HUDEP-2 (cell line): ENCODE results near the gene ZCWPW1.
A peak's percentile ranks its signal among the peaks of the same experiment; 100 is the strongest.

Experiments used
- DNase-seq, 76 experiments: peaks; one replicate each; lab custom pipeline; 2025; ENCODE audit not compliant: unreplicated experiment in 76 of 76; lab: John Stamatoyannopoulos, UW

The ZCWPW1 gene, protein sequence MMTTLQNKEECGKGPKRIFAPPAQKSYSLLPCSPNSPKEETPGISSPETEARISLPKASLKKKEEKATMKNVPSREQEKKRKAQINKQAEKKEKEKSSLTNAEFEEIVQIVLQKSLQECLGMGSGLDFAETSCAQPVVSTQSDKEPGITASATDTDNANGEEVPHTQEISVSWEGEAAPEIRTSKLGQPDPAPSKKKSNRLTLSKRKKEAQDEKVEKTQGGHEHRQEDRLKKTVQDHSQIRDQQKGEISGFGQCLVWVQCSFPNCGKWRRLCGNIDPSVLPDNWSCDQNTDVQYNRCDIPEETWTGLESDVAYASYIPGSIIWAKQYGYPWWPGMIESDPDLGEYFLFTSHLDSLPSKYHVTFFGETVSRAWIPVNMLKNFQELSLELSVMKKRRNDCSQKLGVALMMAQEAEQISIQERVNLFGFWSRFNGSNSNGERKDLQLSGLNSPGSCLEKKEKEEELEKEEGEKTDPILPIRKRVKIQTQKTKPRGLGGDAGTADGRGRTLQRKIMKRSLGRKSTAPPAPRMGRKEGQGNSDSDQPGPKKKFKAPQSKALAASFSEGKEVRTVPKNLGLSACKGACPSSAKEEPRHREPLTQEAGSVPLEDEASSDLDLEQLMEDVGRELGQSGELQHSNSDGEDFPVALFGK

DNA sequence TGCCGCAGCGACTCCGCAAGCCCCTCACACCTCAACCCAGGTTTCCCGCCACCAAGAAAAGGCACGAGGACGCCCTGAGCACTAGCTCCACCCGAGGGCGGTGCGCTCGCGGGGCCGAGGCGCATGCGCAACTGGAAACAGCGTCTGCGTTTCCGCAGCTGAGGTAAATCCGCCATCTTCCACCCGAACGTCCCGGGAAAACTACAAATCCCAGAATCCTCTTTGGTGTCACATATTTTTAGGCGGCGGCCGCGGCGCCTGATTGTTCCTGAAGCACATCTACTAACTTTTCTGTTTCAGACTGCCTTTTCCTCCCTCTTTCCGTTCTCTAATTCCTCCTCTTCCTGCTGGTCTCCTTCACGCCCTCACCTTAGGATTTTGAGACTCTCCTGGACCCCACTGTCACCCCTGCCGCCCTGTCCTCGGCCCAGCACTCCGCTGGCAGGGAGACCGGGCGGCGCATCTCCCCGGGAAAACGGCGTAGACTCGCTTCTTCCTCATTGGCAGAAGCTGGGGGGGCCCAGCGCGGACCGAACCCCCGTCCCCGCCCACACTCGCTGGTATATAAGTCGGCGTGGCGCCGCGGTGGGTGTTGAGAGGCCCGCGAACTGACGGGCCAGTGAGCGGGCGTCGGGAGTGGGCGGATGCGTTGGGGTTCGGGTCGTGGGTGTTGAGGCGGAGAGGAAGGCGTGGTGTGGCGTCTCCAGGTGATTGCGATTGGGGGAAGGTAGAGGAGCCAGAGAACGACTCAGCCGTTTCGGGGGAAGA, at the start of gene ZCWPW1:
Gene ZCWPW1 (minus strand): TSS at position 505 of the 768 bp plus-strand sequence. CDS start 8,054 bp downstream, outside the sequence.
- peak; percentile 55 to 98 (median 94) for DNase-seq

DNA sequence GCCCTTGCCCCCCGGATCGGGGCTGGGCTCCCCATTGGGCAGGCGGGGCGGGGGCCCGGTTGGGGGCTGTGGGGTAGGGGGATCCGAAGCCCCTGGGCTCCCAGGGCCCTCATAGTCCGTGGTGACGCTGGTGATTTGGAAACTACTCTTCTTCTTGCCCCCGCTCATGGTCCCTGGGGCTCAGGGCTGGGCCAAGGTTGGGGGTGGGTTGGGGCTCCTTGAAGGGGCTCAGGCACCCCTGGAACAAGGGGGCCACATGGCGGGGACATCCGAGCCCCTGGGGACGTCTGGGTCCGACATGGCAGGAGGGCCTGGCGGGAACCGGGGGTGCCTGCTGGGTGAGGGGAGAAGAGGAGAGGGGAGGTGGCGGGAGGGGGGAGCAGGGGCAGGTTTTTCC, 49.4 kb upstream of the ZCWPW1 start:
- DNase-seq: no peak

GRCh38 chr7:100476903-100477870, 48.7 kb upstream of the ZCWPW1 start:
- DNase-seq: peak in 34 of 76 experiments; percentile 4 to 54 (median 30)

DNA sequence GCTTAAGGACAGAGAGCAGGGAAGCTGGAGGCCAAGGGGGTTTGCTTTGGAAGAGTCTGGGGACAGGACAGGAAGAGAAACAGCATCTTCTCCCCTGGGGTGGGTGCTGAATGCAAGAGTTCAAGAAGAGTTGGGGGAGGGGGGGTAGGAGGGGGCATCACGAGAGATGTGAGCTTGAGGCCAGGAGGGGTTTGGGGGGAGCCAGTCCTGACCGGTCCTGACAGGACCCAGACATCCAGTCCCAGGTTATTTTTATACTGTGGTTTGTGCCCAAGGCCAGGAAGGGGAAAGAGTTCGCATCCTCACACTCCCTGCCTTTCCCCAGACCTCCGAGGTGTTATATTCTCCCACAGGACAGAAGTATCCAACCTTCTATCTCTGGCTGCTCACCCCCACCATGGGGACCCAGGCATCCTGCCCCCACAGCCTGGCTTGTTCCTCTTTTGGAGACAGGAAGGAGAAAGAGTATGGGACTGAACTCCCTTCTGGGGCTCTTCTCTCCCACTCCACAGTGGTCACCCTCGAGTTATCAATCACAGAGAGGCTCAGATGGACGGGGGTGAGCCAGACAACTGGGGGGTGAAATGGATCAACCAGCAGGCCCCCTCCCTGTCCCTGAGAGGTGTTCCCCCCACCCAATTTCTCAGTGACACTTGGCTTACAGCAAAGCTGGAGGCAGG, 47.7 kb upstream of the ZCWPW1 start:
- no peak for DNase-seq

DNA sequence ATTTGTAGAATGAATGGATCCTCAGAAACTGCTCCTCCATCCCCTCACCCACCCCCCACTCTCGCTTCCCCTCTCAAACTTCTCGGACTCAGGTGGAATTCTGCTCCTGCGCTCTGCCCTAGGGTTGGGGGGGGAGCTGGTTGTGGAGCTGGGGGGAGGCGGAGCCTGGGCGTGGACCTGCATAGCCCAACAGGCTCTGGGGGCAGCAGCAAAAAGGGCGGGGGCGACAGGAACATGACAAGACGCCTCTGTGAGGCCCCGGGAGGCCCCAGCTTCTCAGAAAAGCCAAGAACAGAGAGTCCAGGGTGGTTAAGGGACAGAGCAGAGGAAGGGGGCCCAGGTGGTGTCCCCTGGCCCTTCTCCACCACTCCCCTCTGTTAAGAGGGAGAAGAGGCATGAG, 47.0 kb upstream of the ZCWPW1 start:
- DNase-seq: peak in 57 of 76 experiments; percentile 13 to 84 (median 51)

DNA sequence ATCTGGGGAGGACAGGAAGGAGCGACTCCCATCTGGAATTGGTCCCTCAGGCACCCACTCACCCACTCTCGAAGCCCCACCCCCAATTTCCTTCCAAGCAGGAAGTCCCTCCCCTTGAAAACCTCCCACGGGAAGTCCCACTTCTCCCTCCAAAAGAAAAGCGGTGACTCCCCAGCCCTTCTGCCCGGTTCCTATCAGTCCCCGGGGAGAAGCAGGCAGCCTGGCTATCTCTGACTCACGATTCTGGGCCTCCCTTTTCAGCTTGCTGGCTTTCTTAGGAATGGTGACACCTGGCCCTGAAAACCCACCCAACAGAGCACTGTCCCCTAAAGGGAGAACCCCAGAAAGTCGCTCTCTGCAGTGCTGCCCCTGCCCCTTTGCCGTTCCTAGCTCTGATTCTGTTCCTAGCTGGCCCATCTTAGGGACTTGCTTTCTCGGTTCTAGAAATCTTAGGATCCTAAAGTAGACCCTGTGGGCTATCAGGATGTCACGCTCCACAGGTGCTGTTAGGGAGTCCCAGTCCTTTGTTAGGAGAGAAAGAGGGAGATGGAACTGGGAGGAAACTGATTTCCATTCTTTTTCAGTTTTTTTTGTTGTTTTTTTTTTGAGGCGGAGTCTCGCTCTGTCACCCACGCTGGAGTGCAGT, 44.5 kb upstream of the ZCWPW1 start:
- peak in 5 of 76 experiments; percentile 4 to 18 (median 8) for DNase-seq

DNA sequence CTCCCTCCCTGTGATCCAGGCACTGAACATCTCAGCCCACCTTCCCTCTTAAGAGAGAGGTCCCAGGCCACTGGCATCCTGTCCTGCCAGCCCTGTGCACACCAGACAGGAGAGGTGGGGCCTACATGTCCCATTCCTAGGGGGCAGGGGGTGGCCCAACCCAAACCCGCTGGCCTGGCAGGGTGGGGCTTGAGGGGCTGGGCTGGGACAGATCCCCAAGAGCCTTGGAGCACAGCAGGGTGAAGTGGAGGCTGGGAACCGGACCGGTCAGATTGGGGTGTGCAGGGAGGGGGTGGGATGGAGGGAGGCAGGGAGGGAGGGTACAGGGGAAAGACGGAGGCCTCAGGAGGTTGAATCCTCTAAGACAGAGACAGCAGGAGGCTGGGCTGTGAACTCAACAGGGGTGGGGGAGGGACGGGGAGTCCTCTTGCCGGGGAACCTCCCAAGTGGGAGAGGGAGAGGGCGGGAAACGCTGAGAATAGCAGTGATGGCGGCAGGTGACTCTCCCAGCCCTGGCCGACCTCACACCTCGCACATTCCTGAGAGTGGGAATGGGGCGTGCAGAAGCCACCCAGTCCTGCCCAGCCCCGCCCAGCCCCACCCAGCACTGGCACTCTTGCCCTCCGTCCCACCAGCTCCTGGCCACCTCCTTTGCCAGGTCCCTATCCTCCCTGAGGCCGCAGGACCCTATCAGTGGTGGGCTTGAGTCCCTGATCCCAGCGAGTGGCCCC, 43.8 kb upstream of the ZCWPW1 start:
- DNase-seq: no peak

GRCh38 chr7:100471021-100471420, 42.5 kb upstream of the ZCWPW1 start:
- peak in 1 of 76 experiments; percentile 8 for DNase-seq

DNA sequence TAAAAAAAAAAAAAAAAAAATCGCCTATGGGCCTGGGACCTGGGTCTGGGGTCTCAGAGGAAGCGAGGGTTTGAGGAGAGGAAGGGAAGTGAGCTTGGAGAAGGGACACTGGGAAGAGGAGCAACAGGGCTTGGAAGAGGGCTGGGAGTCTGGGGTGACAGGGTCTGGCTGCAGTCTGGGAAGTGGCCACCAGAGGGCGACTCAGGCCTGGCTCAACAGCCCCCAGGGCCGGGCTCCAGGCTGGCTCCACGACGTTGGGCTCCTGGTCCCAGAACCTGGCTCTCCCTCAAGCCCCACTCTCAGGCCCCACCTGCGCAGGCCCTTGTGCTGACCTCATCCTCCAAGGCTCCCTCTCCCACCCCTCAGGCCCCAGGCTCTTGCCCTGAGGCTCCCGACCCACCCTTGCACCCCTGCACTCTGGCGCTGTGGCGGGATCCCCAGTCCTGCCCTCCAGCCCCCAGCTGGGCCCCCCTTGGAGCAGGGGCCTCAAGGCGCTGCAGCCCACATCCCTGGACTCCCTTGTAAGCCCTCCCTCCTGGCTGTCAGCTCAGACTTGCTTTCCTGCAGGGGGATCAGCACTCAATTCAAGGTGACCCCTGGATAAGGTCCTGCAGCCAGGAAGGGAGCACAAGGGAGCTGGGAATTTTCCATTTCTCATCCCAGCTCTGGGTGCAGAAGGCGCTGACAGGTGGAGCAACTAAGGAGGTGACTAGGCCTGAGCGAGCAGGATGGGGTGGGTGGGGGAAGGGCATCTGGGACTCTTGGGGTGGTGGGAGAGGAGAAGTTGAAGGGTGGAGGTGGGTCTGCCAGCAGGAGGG, 40.9 kb upstream of the ZCWPW1 start:
- DNase-seq: peak in 65 of 76 experiments; percentile 12 to 86 (median 63)

- DNase-seq: no peak
These were observed 39.3 kb upstream of the ZCWPW1 start for GRCh38 chr7:100467638-100468373.

GRCh38 chr7:100466653-100467605, 38.4 kb upstream of the ZCWPW1 start:
- DNase-seq: no peak

- DNase-seq: peak in 66 of 76 experiments; percentile 4 to 79 (median 54)
These were observed 37.3 kb upstream of the ZCWPW1 start for GRCh38 chr7:100465702-100466311.

DNA sequence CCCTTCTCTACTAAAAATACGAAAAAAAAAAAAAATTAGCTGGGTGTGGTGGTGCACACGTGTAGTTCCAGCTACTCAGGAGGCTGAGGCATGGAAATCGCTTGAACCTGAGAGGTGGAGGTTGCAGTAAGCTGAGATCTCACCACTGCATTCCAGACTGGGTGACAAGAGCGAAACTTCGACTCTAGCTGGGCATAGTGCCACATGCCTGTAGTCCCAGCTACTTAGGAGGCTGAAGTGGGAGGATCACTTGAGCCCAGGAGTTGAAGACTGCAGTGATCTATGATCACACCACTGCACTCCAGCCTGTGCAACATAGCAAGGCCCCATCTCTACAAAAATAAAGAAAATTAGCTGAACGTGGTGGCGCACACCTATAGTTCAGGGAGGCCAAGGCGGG, 36.8 kb upstream of the ZCWPW1 start:
- no peak for DNase-seq

DNA sequence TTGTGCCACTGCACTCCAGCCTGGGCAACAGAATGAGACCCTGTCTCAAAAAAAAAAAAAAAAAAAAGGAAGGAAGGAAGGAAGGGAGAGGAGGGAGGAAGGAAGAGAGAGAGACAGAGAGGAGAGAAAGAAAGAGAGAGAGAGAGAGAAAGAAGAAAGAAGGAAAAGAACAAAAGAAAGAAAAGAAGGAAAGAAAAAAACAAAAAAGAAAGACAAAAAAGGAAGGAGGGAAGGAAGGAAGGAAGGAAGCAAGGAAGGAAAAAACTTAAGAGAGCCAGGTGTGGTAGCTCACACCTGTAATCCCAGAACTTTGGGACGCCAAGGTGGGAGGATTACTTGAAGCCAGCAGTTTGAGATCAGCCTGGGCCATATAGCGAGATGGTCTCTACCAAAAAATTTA, 36.3 kb upstream of the ZCWPW1 start:
- DNase-seq: no peak

GRCh38 chr7:100464210-100464660, 35.7 kb upstream of the ZCWPW1 start, which contains the start of gene SPACDR:
Gene SPACDR, minus strand, starts transcription at chr7:100464260. Its CDS starts 235 bp downstream, at chr7:100464025.
- DNase-seq: no peak
